HCT116 (cell line): ENCODE results near the gene PTGS1. TPM values are rescaled to one million over a fixed set of nuclear protein-coding genes. Genes with fewer than 3 reads are reported as not detected.

Experiments
- ATAC-seq: fragments of 200-7000 bp; cut with Tn5 transposase; 2 replicates; pipeline ENCODE4 v1.9.1; 2020; ENCODE audit warnings: mild to moderate bottlenecking, moderate library complexity
- BruUV-seq: library from RNA; stranded (reverse); fragments of 400-500 nt; replicated peaks from 2 replicates; lab custom pipeline; 2021; lab: Mats Ljungman, UMichigan
- CTCF ChIA-PET: fragments of 300-600 bp; sonication (Branson Sonifier 250); formaldehyde crosslinking; loops from one replicate; lab custom pipeline; 2021; ENCODE audit warnings: antibody characterized with exemption; lab: Charles Lee
- POLR2A ChIA-PET: fragments of 300-600, 350-600 bp; sonication (Branson Sonifier 250); formaldehyde crosslinking; loops from one replicate; lab custom pipeline; 2021; ENCODE audit warnings: antibody characterized with exemption; lab: Charles Lee
- RAD21 ChIA-PET, 2 experiments: fragments of 300-600 bp; sonication (Branson Sonifier 250); formaldehyde crosslinking; loops; one replicate each; lab custom pipeline; 2023; ENCODE audit warnings: low total read pairs in 2 of 2; ENCODE audit not compliant: uncharacterized antibody in 2 of 2, unreplicated experiment in 2 of 2, low non-redundant PET in 1 of 2; lab: Charles Lee
- DNase-seq: peaks from one replicate; pipeline ENCODE4 v3.0.0-alpha.2; 2010; ENCODE audit warnings: low read depth, low spot score
- H2AFZ ChIP-seq: fragments of 200-600 bp; shearing (Covaris generic), sonication (generic); 2 replicates; pipeline ENCODE4 v1.6.1; 2017; ENCODE audit warnings: low read depth, mixed run types, mixed read lengths, antibody characterized with exemption, low read length; ENCODE audit not compliant: poor library complexity, severe bottlenecking
- H3K27ac ChIP-seq: 2 replicates; pipeline ENCODE4 v1.5.1; 2012; ENCODE audit warnings: low read depth, low read length
- H3K27me3 ChIP-seq: fragments of 200-600 bp; sonication (generic); 2 replicates; pipeline ENCODE4 v1.6.1; 2016; ENCODE audit warnings: mixed run types, low read length, mixed read lengths; ENCODE audit not compliant: insufficient read depth
- H3K36me3 ChIP-seq, 2 experiments: fragments of 200-500 bp in 1 of 2; fragments of 200-600 bp in 1 of 2; sonication (Bioruptor generic) in 1 of 2; sonication (generic) in 1 of 2; 2 replicates each; pipeline versions ENCODE4 v1.5.1 to v1.6.1; 2014 to 2016; ENCODE audit warnings: low read length in 2 of 2, inconsistent platforms in 1 of 2, mixed read lengths in 1 of 2, mixed run types in 1 of 2; ENCODE audit not compliant: insufficient read depth in 2 of 2, control insufficient read depth in 1 of 2
- H3K4me1 ChIP-seq, 2 experiments: fragments of 200-600 bp in 1 of 2; sonication (generic) in 1 of 2; 2 replicates each; pipeline versions ENCODE4 v1.5.1 to v1.6.1; 2012 to 2017; ENCODE audit warnings: low read length in 2 of 2, inconsistent platforms in 1 of 2, mild to moderate bottlenecking in 1 of 2, mixed read lengths in 1 of 2, mixed run types in 1 of 2, moderate library complexity in 1 of 2; ENCODE audit not compliant: insufficient read depth in 2 of 2, control insufficient read depth in 1 of 2
- H3K4me2 ChIP-seq: fragments of 200-600 bp; sonication (generic); 2 replicates; pipeline ENCODE4 v1.6.1; 2017; ENCODE audit warnings: mixed run types, low read length, mixed read lengths
- H3K4me3 ChIP-seq, 2 experiments: fragments of 200-600 bp in 1 of 2; sonication (generic) in 1 of 2; replicated peaks in 1 of 2; 2 replicates each; pipeline ENCODE4 v1.5.1; 2011 to 2016; ENCODE audit warnings: low read length in 2 of 2, control low read depth in 1 of 2, low read depth in 1 of 2, mild to moderate bottlenecking in 1 of 2, mixed read lengths in 1 of 2, mixed run types in 1 of 2
- H3K79me2 ChIP-seq: fragments of 200-600 bp; sonication (generic); 2 replicates; pipeline ENCODE4 v1.6.1; 2017; ENCODE audit warnings: mild to moderate bottlenecking, mixed run types, low read length, moderate library complexity, mixed read lengths; ENCODE audit not compliant: insufficient read depth
- H3K9ac ChIP-seq: fragments of 200-600 bp; sonication (generic); 2 replicates; pipeline ENCODE4 v1.6.1; 2016; ENCODE audit warnings: low read length, mixed read lengths
- H3K9me2 ChIP-seq: fragments of 200-600 bp; sonication (generic), shearing (Covaris generic); 2 replicates; pipeline ENCODE4 v1.6.1; 2017; ENCODE audit warnings: mixed run types, mild to moderate bottlenecking, moderate library complexity; ENCODE audit not compliant: insufficient read depth
- H3K9me3 ChIP-seq, 2 experiments: fragments of 200-500 bp in 1 of 2; fragments of 200-600 bp in 1 of 2; sonication (Bioruptor generic) in 1 of 2; sonication (generic) in 1 of 2; 2 replicates each; pipeline ENCODE4 v1.6.1; 2014 to 2017; ENCODE audit warnings: low read length in 2 of 2, mixed read lengths in 2 of 2, inconsistent platforms in 1 of 2, low read depth in 1 of 2, mild to moderate bottlenecking in 1 of 2, mixed run types in 1 of 2, moderate library complexity in 1 of 2; ENCODE audit not compliant: control insufficient read depth in 1 of 2, insufficient read depth in 1 of 2
- H4K20me1 ChIP-seq: fragments of 200-600 bp; sonication (generic), shearing (Covaris generic); 2 replicates; pipeline ENCODE4 v1.6.1; 2017; ENCODE audit warnings: mixed run types, mild to moderate bottlenecking, moderate library complexity; ENCODE audit not compliant: insufficient read depth
- CEBPB ChIP-seq: IDR thresholded peaks from 2 replicates; pipeline ENCODE4 v1.6.1; 2012; ENCODE audit warnings: low read depth
- CTCF ChIP-seq, 3 experiments: fragments of 200-600 bp in 1 of 3; sonication (generic) in 1 of 3; IDR thresholded peaks in 2 of 3; conservative IDR thresholded peaks in 1 of 3; 2 replicates each; pipeline ENCODE4 v1.5.1; 2012 to 2017; ENCODE audit warnings: low read depth in 2 of 3, low read length in 2 of 3, antibody characterized with exemption in 1 of 3, borderline replicate concordance in 1 of 3, control low read depth in 1 of 3, mild to moderate bottlenecking in 1 of 3, mixed read lengths in 1 of 3, mixed run types in 1 of 3, moderate library complexity in 1 of 3; ENCODE audit not compliant: insufficient read depth in 1 of 3
- EGR1 ChIP-seq: IDR thresholded peaks from 2 replicates; pipeline ENCODE4 v1.6.1; 2012; ENCODE audit warnings: low read depth
- EZH2 ChIP-seq: fragments of 200-600 bp; sonication (generic); IDR thresholded peaks from 2 replicates; pipeline ENCODE4 v1.6.1; 2017; ENCODE audit warnings: antibody characterized with exemption, mixed run types
- FOSL1 ChIP-seq: IDR thresholded peaks from 2 replicates; pipeline ENCODE4 v1.6.1; 2012; ENCODE audit warnings: low read depth
- MAX ChIP-seq: IDR thresholded peaks from 2 replicates; pipeline ENCODE4 v1.6.1; 2012
- SRF ChIP-seq: IDR thresholded peaks from 2 replicates; pipeline ENCODE4 v1.6.1; 2012; ENCODE audit warnings: low read depth
- YY1 ChIP-seq: IDR thresholded peaks from 2 replicates; pipeline ENCODE4 v1.6.1; 2011; ENCODE audit warnings: low read length, low read depth, moderate library complexity, mild to moderate bottlenecking; ENCODE audit not compliant: insufficient replicate concordance; ENCODE audit errors: extremely low read depth
- intact Hi-C: fragments of 100-400 bp; cut with micrococcal nuclease; formaldehyde crosslinking; loops from 2 replicates; pipeline ENCODE4 v1.10.0; 2022
- total RNA-seq: library from RNA; stranded (reverse); gene quantifications from one replicate; pipeline ENCODE4 v1.2.1, GENCODE V29; 2021; ENCODE audit not compliant: unreplicated experiment

Gene PTGS1
- total RNA-seq, 1 experiment from 2014 or later, result 3.5 TPM

- H4K20me1 ChIP-seq, result no peaks in the 10 kb centered on the region
- intact Hi-C loops, result no loop called here
- no peak overlapping the region for H3K27ac ChIP-seq
- no peaks in the 10 kb centered on the region for H3K9me2 ChIP-seq
- H3K4me1 ChIP-seq, result peaks cover 0 to 4% of the 10 kb centered on the region in 2 experiments; a peak in 1 of 4 replicates
- no peak overlapping the region for H3K4me2 ChIP-seq
- H3K79me2 ChIP-seq, result no peaks in the 10 kb centered on the region
- ChIA-PET RAD21 (no interaction called here), CTCF (no interaction called here), POLR2A (no interaction called here)
- H3K27me3 ChIP-seq, result no peaks in the 10 kb centered on the region
- H3K9ac ChIP-seq, result no peak overlapping the region
- no TSS peak for BruUV-seq
- ATAC-seq, result no peak
- H3K9me3 ChIP-seq, result no peaks in the 10 kb centered on the region
- no peak overlapping the region for H2AFZ ChIP-seq
- H3K36me3 ChIP-seq, result no peaks in the 10 kb centered on the region
- H3K4me3 ChIP-seq, result no peak overlapping the region
- TF ChIP-seq EGR1 (no peak), YY1 (no peak), CTCF (IDR thresholded peaks at IDR 0.05 in 2 of 3, conservative IDR thresholded peaks at IDR 0.05 in 1 of 3; ENCODE audit: borderline replicate concordance in 1 of 3, insufficient read depth in 1 of 3, low read depth in 2 of 3, low read length in 2 of 3) (no peak), FOSL1 (no peak), SRF (no peak), MAX (no peak), EZH2 (no peak), CEBPB (no peak)
- DNase-seq, result no peak
These were observed 21.9 kb downstream of the PTGS1 start for GRCh38 chr9:122392714-122393113.
